HEK293 (cell line): ENCODE results near the gene RUVBL1.

Experiments used
- KLF8 ChIP-seq: fragments of 450-650 bp; formaldehyde crosslinking; IDR thresholded peaks from 2 replicates; pipeline ENCODE4 v1.5.1; 2016; ENCODE audit warnings: missing biosample characterization, missing genetic modification characterization
- SCRT2 ChIP-seq: fragments of 450-650 bp; formaldehyde crosslinking; IDR thresholded peaks from 2 replicates; pipeline ENCODE4 v1.5.1; 2016; ENCODE audit warnings: missing biosample characterization, missing genetic modification characterization
- SP7 ChIP-seq: fragments of 450-650 bp; formaldehyde crosslinking; IDR thresholded peaks from 2 replicates; pipeline ENCODE4 v1.5.1; 2016; ENCODE audit warnings: missing biosample characterization, missing genetic modification characterization
- ZBTB6 ChIP-seq: fragments of 450-650 bp; formaldehyde crosslinking; IDR thresholded peaks from 2 replicates; pipeline ENCODE4 v1.5.1; 2017; ENCODE audit warnings: missing biosample characterization, missing genetic modification characterization
- ZBTB8A ChIP-seq: fragments of 450-650 bp; formaldehyde crosslinking; IDR thresholded peaks from 2 replicates; pipeline ENCODE4 v1.5.1; 2016; ENCODE audit warnings: missing biosample characterization, missing genetic modification characterization
- ZFHX2 ChIP-seq: fragments of 450-650 bp; formaldehyde crosslinking; conservative IDR thresholded peaks from 2 replicates; pipeline ENCODE4 v1.5.1; 2016; ENCODE audit warnings: missing biosample characterization, missing genetic modification characterization
- ZFP3 ChIP-seq: fragments of 450-650 bp; formaldehyde crosslinking; IDR thresholded peaks from 2 replicates; pipeline ENCODE4 v1.5.1; 2016; ENCODE audit warnings: low read depth, missing biosample characterization, missing genetic modification characterization
- ZNF114 ChIP-seq: fragments of 450-650 bp; formaldehyde crosslinking; IDR thresholded peaks from 2 replicates; pipeline ENCODE4 v1.5.0; 2017; ENCODE audit warnings: missing biosample characterization, missing genetic modification characterization
- ZNF140 ChIP-seq: fragments of 450-650 bp; formaldehyde crosslinking; IDR thresholded peaks from 2 replicates; pipeline ENCODE4 v1.5.1; 2016; ENCODE audit warnings: missing biosample characterization, missing genetic modification characterization
- ZNF214 ChIP-seq: fragments of 450-650 bp; formaldehyde crosslinking; IDR thresholded peaks from 2 replicates; pipeline ENCODE4 v1.5.1; 2017; ENCODE audit warnings: missing biosample characterization, mild to moderate bottlenecking, missing genetic modification characterization, borderline replicate concordance
- ZNF248 ChIP-seq: fragments of 450-650 bp; formaldehyde crosslinking; IDR thresholded peaks from 2 replicates; pipeline ENCODE4 v1.5.1; 2017; ENCODE audit warnings: missing biosample characterization, missing genetic modification characterization
- ZNF391 ChIP-seq: fragments of 450-650 bp; formaldehyde crosslinking; IDR thresholded peaks from 2 replicates; pipeline ENCODE4 v1.5.1; 2016; ENCODE audit warnings: low read depth, missing biosample characterization, missing genetic modification characterization, borderline replicate concordance
- ZNF48 ChIP-seq: fragments of 450-650 bp; formaldehyde crosslinking; IDR thresholded peaks from 2 replicates; pipeline ENCODE4 v1.5.1; 2016; ENCODE audit warnings: missing biosample characterization, missing genetic modification characterization
- ZNF488 ChIP-seq: fragments of 450-650 bp; formaldehyde crosslinking; IDR thresholded peaks from 2 replicates; pipeline ENCODE4 v1.5.1; 2016; ENCODE audit warnings: missing biosample characterization, missing genetic modification characterization
- ZNF560 ChIP-seq: fragments of 450-650 bp; formaldehyde crosslinking; IDR thresholded peaks from 2 replicates; pipeline ENCODE4 v1.5.1; 2017; ENCODE audit warnings: missing biosample characterization, missing genetic modification characterization, borderline replicate concordance
- ZNF596 ChIP-seq: fragments of 450-650 bp; IDR thresholded peaks from 2 replicates; pipeline ENCODE4 v1.5.0; 2018; ENCODE audit warnings: missing biosample characterization, mild to moderate bottlenecking, missing genetic modification characterization, moderate library complexity
- ZNF664 ChIP-seq: fragments of 450-650 bp; formaldehyde crosslinking; IDR thresholded peaks from 2 replicates; pipeline ENCODE4 v1.5.1; 2016; ENCODE audit warnings: missing biosample characterization, missing genetic modification characterization
- ZNF707 ChIP-seq: fragments of 450-650 bp; formaldehyde crosslinking; IDR thresholded peaks from 2 replicates; pipeline ENCODE4 v1.5.1; 2016; ENCODE audit warnings: missing biosample characterization, missing genetic modification characterization
- ZNF791 ChIP-seq: fragments of 450-650 bp; formaldehyde crosslinking; IDR thresholded peaks from 2 replicates; pipeline ENCODE4 v1.5.1; 2016; ENCODE audit warnings: missing biosample characterization, missing genetic modification characterization
- ZNF843 ChIP-seq: fragments of 450-650 bp; formaldehyde crosslinking; IDR thresholded peaks from 2 replicates; pipeline ENCODE4 v1.5.1; 2016; ENCODE audit warnings: missing biosample characterization, missing genetic modification characterization
- ZSCAN18 ChIP-seq: fragments of 450-650 bp; formaldehyde crosslinking; IDR thresholded peaks from 2 replicates; pipeline ENCODE4 v1.5.1; 2016; ENCODE audit warnings: missing biosample characterization, missing genetic modification characterization
- TF ChIP-seq, protein P1 (sequence below): fragments of 450-650 bp; formaldehyde crosslinking; IDR thresholded peaks from 2 replicates; pipeline ENCODE4 v1.5.1; 2016; ENCODE audit warnings: missing biosample characterization, missing genetic modification characterization, borderline replicate concordance
- TF ChIP-seq, protein P2 (sequence below): fragments of 450-650 bp; formaldehyde crosslinking; IDR thresholded peaks from 2 replicates; pipeline ENCODE4 v1.5.1; 2016; ENCODE audit warnings: missing biosample characterization, missing genetic modification characterization
- TF ChIP-seq, protein P3 (sequence below): fragments of 450-650 bp; formaldehyde crosslinking; IDR thresholded peaks from 2 replicates; pipeline ENCODE4 v1.5.1; 2016; ENCODE audit warnings: missing biosample characterization, missing genetic modification characterization
- TF ChIP-seq, protein P4 (sequence below): fragments of 450-650 bp; formaldehyde crosslinking; IDR thresholded peaks from 2 replicates; pipeline ENCODE4 v1.5.1; 2016; ENCODE audit warnings: missing biosample characterization, missing genetic modification characterization

RUVBL1 gene

DNA sequence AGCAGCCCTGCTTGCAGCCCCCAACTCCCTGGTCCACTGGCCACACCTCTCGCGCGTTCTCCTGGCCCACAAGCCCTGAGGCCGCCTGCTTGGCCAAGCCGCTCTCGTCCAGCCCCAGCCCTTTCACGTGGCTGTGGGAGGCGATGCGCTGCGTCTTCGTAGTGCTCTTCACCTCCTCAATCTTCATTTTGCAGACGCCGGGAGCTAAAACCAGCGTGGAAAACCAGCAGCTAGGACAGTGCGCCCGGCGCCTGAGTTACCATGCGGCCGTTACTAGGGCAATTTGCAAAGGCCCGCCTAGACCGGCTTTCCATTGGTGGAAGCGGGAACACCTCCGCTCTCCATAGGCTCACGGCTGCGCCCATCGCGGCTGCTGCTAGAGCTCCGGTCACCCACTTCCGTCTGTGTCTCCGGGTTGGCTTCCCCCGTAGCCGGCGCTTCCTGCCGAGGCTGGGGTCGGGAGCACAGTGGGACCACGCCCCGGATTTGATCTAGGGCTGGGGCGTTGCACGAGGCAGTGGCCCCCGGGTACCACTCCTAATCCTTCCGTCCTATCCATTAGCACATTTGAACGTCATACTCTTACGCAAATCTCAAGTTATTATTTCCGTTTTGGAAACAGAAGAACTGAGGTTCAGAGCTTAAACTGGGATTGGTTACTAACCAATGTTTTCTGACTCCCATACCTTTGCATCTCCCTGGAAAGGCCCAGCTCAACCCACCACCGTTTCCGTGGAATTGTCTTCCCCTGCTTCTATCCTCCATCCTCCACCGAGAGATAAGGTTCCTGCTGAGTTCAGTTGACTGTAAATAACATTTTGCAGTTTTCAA is at the start of gene RUVBL1 (continued):
- TF ChIP-seq, protein P1, sequence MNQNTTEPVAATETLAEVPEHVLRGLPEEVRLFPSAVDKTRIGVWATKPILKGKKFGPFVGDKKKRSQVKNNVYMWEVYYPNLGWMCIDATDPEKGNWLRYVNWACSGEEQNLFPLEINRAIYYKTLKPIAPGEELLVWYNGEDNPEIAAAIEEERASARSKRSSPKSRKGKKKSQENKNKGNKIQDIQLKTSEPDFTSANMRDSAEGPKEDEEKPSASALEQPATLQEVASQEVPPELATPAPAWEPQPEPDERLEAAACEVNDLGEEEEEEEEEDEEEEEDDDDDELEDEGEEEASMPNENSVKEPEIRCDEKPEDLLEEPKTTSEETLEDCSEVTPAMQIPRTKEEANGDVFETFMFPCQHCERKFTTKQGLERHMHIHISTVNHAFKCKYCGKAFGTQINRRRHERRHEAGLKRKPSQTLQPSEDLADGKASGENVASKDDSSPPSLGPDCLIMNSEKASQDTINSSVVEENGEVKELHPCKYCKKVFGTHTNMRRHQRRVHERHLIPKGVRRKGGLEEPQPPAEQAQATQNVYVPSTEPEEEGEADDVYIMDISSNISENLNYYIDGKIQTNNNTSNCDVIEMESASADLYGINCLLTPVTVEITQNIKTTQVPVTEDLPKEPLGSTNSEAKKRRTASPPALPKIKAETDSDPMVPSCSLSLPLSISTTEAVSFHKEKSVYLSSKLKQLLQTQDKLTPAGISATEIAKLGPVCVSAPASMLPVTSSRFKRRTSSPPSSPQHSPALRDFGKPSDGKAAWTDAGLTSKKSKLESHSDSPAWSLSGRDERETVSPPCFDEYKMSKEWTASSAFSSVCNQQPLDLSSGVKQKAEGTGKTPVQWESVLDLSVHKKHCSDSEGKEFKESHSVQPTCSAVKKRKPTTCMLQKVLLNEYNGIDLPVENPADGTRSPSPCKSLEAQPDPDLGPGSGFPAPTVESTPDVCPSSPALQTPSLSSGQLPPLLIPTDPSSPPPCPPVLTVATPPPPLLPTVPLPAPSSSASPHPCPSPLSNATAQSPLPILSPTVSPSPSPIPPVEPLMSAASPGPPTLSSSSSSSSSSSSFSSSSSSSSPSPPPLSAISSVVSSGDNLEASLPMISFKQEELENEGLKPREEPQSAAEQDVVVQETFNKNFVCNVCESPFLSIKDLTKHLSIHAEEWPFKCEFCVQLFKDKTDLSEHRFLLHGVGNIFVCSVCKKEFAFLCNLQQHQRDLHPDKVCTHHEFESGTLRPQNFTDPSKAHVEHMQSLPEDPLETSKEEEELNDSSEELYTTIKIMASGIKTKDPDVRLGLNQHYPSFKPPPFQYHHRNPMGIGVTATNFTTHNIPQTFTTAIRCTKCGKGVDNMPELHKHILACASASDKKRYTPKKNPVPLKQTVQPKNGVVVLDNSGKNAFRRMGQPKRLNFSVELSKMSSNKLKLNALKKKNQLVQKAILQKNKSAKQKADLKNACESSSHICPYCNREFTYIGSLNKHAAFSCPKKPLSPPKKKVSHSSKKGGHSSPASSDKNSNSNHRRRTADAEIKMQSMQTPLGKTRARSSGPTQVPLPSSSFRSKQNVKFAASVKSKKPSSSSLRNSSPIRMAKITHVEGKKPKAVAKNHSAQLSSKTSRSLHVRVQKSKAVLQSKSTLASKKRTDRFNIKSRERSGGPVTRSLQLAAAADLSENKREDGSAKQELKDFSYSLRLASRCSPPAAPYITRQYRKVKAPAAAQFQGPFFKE (tag by site-specific recombination): no peak
- TF ChIP-seq ZNF488 (tag by site-specific recombination): no peak
- TF ChIP-seq ZNF214 (tag by site-specific recombination): no peak
- peak; percentile 71 for TF ChIP-seq ZBTB8A (tag by site-specific recombination)
- no peak for TF ChIP-seq ZNF596 (tag by site-specific recombination)
- no peak for TF ChIP-seq ZNF140 (tag by site-specific recombination)
- no peak for TF ChIP-seq SCRT2
- TF ChIP-seq ZBTB6 (tag by site-specific recombination): peak; percentile 71
- TF ChIP-seq ZSCAN18 (tag by site-specific recombination): no peak
- peak; percentile 61; the same call in 1 of the 2 replicates for TF ChIP-seq ZNF391 (tag by site-specific recombination)
- TF ChIP-seq, protein P2, sequence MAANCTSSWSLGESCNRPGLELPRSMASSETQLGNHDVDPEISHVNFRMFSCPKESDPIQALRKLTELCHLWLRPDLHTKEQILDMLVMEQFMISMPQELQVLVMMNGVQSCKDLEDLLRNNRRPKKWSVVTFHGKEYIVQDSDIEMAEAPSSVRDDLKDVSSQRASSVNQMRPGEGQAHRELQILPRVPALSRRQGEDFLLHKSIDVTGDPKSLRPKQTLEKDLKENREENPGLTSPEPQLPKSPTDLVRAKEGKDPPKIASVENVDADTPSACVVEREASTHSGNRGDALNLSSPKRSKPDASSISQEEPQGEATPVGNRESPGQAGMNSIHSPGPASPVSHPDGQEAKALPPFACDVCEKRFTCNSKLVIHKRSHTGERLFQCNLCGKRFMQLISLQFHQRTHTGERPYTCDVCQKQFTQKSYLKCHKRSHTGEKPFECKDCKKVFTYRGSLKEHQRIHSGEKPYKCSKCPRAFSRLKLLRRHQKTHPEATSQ (tag by site-specific recombination): peak; percentile 90; the same call in 1 of the 2 replicates
- peak; percentile 79 for TF ChIP-seq SP7 (tag by site-specific recombination)
- no peak for TF ChIP-seq ZNF707 (tag by site-specific recombination)
- no peak for TF ChIP-seq ZNF248
- 0 out of 2 replicates have a peak, but pooled peaks have one; percentile 12 for TF ChIP-seq ZNF664 (tag by site-specific recombination)
- no peak for TF ChIP-seq ZNF48 (tag by site-specific recombination)
- TF ChIP-seq ZNF843 (tag by site-specific recombination): no peak; the same call in none of the 2 replicates
- peak; percentile 87 for TF ChIP-seq KLF8
- no peak for TF ChIP-seq ZNF560
- TF ChIP-seq ZNF791 (tag by site-specific recombination): no peak
- TF ChIP-seq, protein P3, sequence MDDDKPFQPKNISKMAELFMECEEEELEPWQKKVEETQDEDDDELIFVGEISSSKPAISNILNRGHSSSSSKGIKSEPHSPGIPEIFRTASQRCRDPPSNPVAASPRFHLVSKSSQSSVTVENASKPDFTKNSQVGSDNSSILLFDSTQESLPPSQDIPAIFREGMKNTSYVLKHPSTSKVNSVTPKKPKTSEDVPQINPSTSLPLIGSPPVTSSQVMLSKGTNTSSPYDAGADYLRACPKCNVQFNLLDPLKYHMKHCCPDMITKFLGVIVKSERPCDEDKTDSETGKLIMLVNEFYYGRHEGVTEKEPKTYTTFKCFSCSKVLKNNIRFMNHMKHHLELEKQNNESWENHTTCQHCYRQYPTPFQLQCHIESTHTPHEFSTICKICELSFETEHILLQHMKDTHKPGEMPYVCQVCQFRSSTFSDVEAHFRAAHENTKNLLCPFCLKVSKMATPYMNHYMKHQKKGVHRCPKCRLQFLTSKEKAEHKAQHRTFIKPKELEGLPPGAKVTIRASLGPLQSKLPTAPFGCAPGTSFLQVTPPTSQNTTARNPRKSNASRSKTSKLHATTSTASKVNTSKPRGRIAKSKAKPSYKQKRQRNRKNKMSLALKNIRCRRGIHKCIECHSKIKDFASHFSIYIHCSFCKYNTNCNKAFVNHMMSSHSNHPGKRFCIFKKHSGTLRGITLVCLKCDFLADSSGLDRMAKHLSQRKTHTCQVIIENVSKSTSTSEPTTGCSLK: no peak
- TF ChIP-seq ZFHX2 (tag by site-specific recombination): 0 out of 2 replicates have a peak, but pooled peaks have one; percentile 10
- TF ChIP-seq, protein P4, sequence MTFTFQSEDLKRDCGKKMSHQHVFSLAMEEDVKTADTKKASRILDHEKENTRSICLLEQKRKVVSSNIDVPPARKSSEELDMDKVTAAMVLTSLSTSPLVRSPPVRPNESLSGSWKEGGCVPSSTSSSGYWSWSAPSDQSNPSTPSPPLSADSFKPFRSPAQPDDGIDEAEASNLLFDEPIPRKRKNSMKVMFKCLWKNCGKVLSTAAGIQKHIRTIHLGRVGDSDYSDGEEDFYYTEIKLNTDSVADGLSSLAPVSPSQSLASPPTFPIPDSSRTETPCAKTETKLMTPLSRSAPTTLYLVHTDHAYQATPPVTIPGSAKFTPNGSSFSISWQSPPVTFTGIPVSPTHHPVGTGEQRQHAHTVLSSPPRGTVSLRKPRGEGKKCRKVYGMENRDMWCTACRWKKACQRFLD (tag by site-specific recombination): no peak
- TF ChIP-seq ZNF114 (tag by site-specific recombination): no peak
- TF ChIP-seq ZFP3 (tag by site-specific recombination): no peak
